SK-N-SH (cell line): ENCODE data around the gene TANC2.

Source experiments
- CHD2 ChIP-seq: fragments of 150-350 bp; IDR thresholded peaks from 2 replicates; pipeline ENCODE4 v1.6.1; 2018; ENCODE audit warnings: low read length; ENCODE audit not compliant: partially characterized antibody
- GATA2 ChIP-seq: sonication (generic); formaldehyde crosslinking; IDR thresholded peaks from 2 replicates; pipeline ENCODE4 v1.5.0; 2020; ENCODE audit warnings: mild to moderate bottlenecking, missing genetic modification reagents

GRCh38 chr17:62925267-62925836 lies 40.7 kb upstream of the TANC2 start:
- TF ChIP-seq CHD2: no peak
- TF ChIP-seq GATA2 (CRISPR knock-in tag): no peak
